H9 (cell line): ENCODE results near the gene CFP. TPM values are rescaled to one million over a fixed set of nuclear protein-coding genes. Genes with fewer than 3 reads are reported as not detected.
A peak's percentile ranks its signal among the peaks of the same experiment; 100 is the strongest.

Source experiments
- DNase-seq: peaks from one replicate; pipeline ENCODE4 v3.0.0-alpha.2; 2017
- H2AFZ ChIP-seq: one replicate; pipeline ENCODE4 v1.6.1; 2013; ENCODE audit warnings: mild to moderate bottlenecking, low read length, control low read depth, moderate library complexity
- H2AK5ac ChIP-seq: 2 replicates; pipeline ENCODE4 v1.6.1; 2013; ENCODE audit warnings: low read length, control low read depth, mixed read lengths; ENCODE audit not compliant: insufficient read length
- H2BK120ac ChIP-seq: one replicate; pipeline ENCODE4 v1.6.1; 2013; ENCODE audit warnings: low read depth, mild to moderate bottlenecking, low read length, control low read depth, inconsistent platforms; ENCODE audit not compliant: poor library complexity, severe bottlenecking
- H2BK12ac ChIP-seq: 2 replicates; pipeline ENCODE4 v1.6.1; 2013; ENCODE audit warnings: low read length, control low read depth, mixed read lengths, low read depth; ENCODE audit not compliant: insufficient read length
- H2BK15ac ChIP-seq: 2 replicates; pipeline ENCODE4 v1.6.1; 2013; ENCODE audit warnings: low read depth, low read length, control low read depth
- H2BK20ac ChIP-seq: one replicate; pipeline ENCODE4 v1.6.1; 2013; ENCODE audit warnings: low read depth, mild to moderate bottlenecking, low read length, control low read depth, inconsistent platforms; ENCODE audit not compliant: poor library complexity, severe bottlenecking
- H2BK5ac ChIP-seq: 2 replicates; pipeline ENCODE4 v1.6.1; 2013; ENCODE audit warnings: low read length, control low read depth, mixed read lengths; ENCODE audit not compliant: insufficient read length
- H3K14ac ChIP-seq: 2 replicates; pipeline ENCODE4 v1.6.1; 2013; ENCODE audit warnings: low read length, control low read depth; ENCODE audit not compliant: insufficient read depth
- H3K18ac ChIP-seq: 2 replicates; pipeline ENCODE4 v1.6.1; 2013; ENCODE audit warnings: low read depth, mild to moderate bottlenecking, mixed read lengths, low read length, control low read depth; ENCODE audit not compliant: insufficient read length
- H3K23ac ChIP-seq: 2 replicates; pipeline ENCODE4 v1.6.1; 2013; ENCODE audit warnings: low read length, control low read depth, mixed read lengths, low read depth; ENCODE audit not compliant: insufficient read length
- H3K23me2 ChIP-seq: 2 replicates; pipeline ENCODE4 v1.6.1; 2013; ENCODE audit warnings: low read depth, mild to moderate bottlenecking, mixed read lengths, low read length, control low read depth; ENCODE audit not compliant: insufficient read length, poor library complexity, severe bottlenecking
- H3K27ac ChIP-seq: 2 replicates; pipeline ENCODE4 v1.5.1; 2013; ENCODE audit warnings: low read length, control low read depth, mixed read lengths, low read depth; ENCODE audit not compliant: insufficient read length
- H3K27me3 ChIP-seq: 2 replicates; pipeline ENCODE4 v1.6.1; 2013; ENCODE audit warnings: low read length, control low read depth, inconsistent platforms; ENCODE audit not compliant: insufficient read depth
- H3K4ac ChIP-seq: 2 replicates; pipeline ENCODE4 v1.6.1; 2013; ENCODE audit warnings: low read depth, mild to moderate bottlenecking, control low read depth, inconsistent platforms, low read length, moderate library complexity
- H3K4me1 ChIP-seq: 2 replicates; pipeline ENCODE4 v1.6.1; 2013; ENCODE audit warnings: low read length, control low read depth, inconsistent platforms; ENCODE audit not compliant: insufficient read depth
- H3K4me2 ChIP-seq: 2 replicates; pipeline ENCODE4 v1.6.1; 2013; ENCODE audit warnings: low read length, control low read depth, mixed read lengths; ENCODE audit not compliant: insufficient read length, insufficient read depth
- H3K56ac ChIP-seq: 2 replicates; pipeline ENCODE4 v1.6.1; 2013; ENCODE audit warnings: low read depth, mild to moderate bottlenecking, mixed read lengths, low read length, control low read depth; ENCODE audit not compliant: insufficient read length
- H3K79me1 ChIP-seq: 2 replicates; pipeline ENCODE4 v1.6.1; 2013; ENCODE audit warnings: low read depth, mild to moderate bottlenecking, moderate library complexity, low read length, control low read depth, inconsistent platforms; ENCODE audit not compliant: insufficient read depth, poor library complexity, severe bottlenecking
- H3K79me2 ChIP-seq: 2 replicates; pipeline ENCODE4 v1.6.1; 2013; ENCODE audit warnings: low read length, control low read depth, inconsistent platforms; ENCODE audit not compliant: insufficient read depth
- H3K9ac ChIP-seq: 2 replicates; pipeline ENCODE4 v1.6.1; 2013; ENCODE audit warnings: low read length, control low read depth, mixed read lengths; ENCODE audit not compliant: insufficient read length; ENCODE audit errors: extremely low read depth
- H3K9me3 ChIP-seq: one replicate; pipeline ENCODE4 v1.6.1; 2013; ENCODE audit warnings: low read depth, low read length, inconsistent platforms; ENCODE audit not compliant: control insufficient read depth
- H3T11ph ChIP-seq: one replicate; pipeline ENCODE4 v1.6.1; 2013; ENCODE audit warnings: mild to moderate bottlenecking, low read length, control low read depth, inconsistent platforms
- H4K20me1 ChIP-seq: one replicate; pipeline ENCODE4 v1.6.1; 2013; ENCODE audit not compliant: control insufficient read depth, insufficient read length, insufficient read depth
- H4K5ac ChIP-seq: 2 replicates; pipeline ENCODE4 v1.6.1; 2013; ENCODE audit warnings: low read depth, mild to moderate bottlenecking, mixed read lengths, low read length, control low read depth; ENCODE audit not compliant: insufficient read length
- H4K8ac ChIP-seq: replicated peaks from 2 replicates; pipeline ENCODE4 v1.6.1; 2013; ENCODE audit warnings: low read length, control low read depth, mixed read lengths, low read depth; ENCODE audit not compliant: insufficient read length
- H4K91ac ChIP-seq: 2 replicates; pipeline ENCODE4 v1.6.1; 2013; ENCODE audit warnings: low read depth, mild to moderate bottlenecking, moderate library complexity, mixed read lengths, low read length, control low read depth; ENCODE audit not compliant: insufficient read length
- H3K27ac Mint-ChIP-seq, 3 experiments: 2 replicates in 2 of 3; 3 replicates in 1 of 3; pipeline ENCODE4 v1.8.0; 2020 to 2021; ENCODE audit warnings: mixed read lengths in 3 of 3, mild to moderate bottlenecking in 1 of 3, moderate library complexity in 1 of 3
- H3K27me3 Mint-ChIP-seq: 2 replicates; pipeline ENCODE4 v1.8.0; 2021; ENCODE audit warnings: low read depth, mild to moderate bottlenecking, moderate library complexity, mixed read lengths
- H3K36me3 Mint-ChIP-seq, 3 experiments: 2 replicates in 2 of 3; 3 replicates in 1 of 3; pipeline ENCODE4 v1.8.0; 2020 to 2021; ENCODE audit warnings: low read depth in 3 of 3, mixed read lengths in 3 of 3; ENCODE audit not compliant: insufficient read depth in 1 of 3
- H3K4me1 Mint-ChIP-seq, 2 experiments: 2 replicates each; pipeline ENCODE4 v1.8.0; 2020; ENCODE audit warnings: mixed read lengths in 2 of 2
- H3K4me3 Mint-ChIP-seq, 2 experiments: 2 replicates in 1 of 2; 3 replicates in 1 of 2; pipeline ENCODE4 v1.8.0; 2020 to 2021; ENCODE audit warnings: mild to moderate bottlenecking in 2 of 2, mixed read lengths in 2 of 2, moderate library complexity in 1 of 2
- H3K9me3 Mint-ChIP-seq, 2 experiments: 2 replicates in 1 of 2; 3 replicates in 1 of 2; pipeline ENCODE4 v1.8.0; 2020; ENCODE audit warnings: mild to moderate bottlenecking in 2 of 2, mixed read lengths in 2 of 2, moderate library complexity in 1 of 2
- CTCF ChIP-seq: fragments of 200-600 bp; sonication (generic); conservative IDR thresholded peaks from 3 replicates; pipeline ENCODE4 v1.8.0; 2021; ENCODE audit warnings: antibody characterized with exemption, mild to moderate bottlenecking
- WGBS: extraction: QIAGEN DNeasy Blood & Tissue Kit; methylation state at CpG from one replicate; pipeline ENCODE4 v1.1.7; 2013; ENCODE audit warnings: missing lambda C conversion rate, low lambda C conversion rate, mixed read lengths; ENCODE audit not compliant: insufficient read length; ENCODE audit errors: extremely low coverage; 5-methylcytosine and 5-hydroxymethylcytosine counted together
- total RNA-seq: library from RNA; stranded (reverse); gene quantifications from 2 replicates; pipeline ENCODE4 v1.2.1, GENCODE V29; 2021

The CFP gene
- total RNA-seq, 1 experiment from 2014 or later, result 2.3 TPM

- Histone ChIP-seq H3K27me3 (no peaks in the 10 kb centered on the region), H3K27ac (peak within 1 kb of the TSS; percentile 80), H3K79me2 (no peaks in the 10 kb centered on the region), H3K4me2 (peak within 1 kb of the TSS; percentile 46), H4K8ac (no peak within 1 kb of the TSS), H3K9me3 (peaks cover 5% of the 10 kb centered on the region), H3K14ac (peak within 1 kb of the TSS; percentile 98), H3K4ac (no peak within 1 kb of the TSS), H2BK120ac (no peak within 1 kb of the TSS), H2BK15ac (no peak within 1 kb of the TSS), H3K9ac (peak within 1 kb of the TSS; percentile 93), H2AFZ (no peak within 1 kb of the TSS), H3K23ac (no peak within 1 kb of the TSS), H4K20me1 (no peaks in the 10 kb centered on the region), H3K4me1 (no peaks in the 10 kb centered on the region), H2BK5ac (no peak within 1 kb of the TSS), H2BK20ac (no peak within 1 kb of the TSS), H2AK5ac (no peak within 1 kb of the TSS), H3K23me2 (no peaks in the 10 kb centered on the region), H4K91ac (no peak within 1 kb of the TSS), H3K18ac (peak within 1 kb of the TSS; percentile 97), H3T11ph (no peak within 1 kb of the TSS), H3K79me1 (no peaks in the 10 kb centered on the region), H4K5ac (no peak within 1 kb of the TSS), H3K56ac (no peak within 1 kb of the TSS), H2BK12ac (no peak within 1 kb of the TSS)
- H3K27me3 Mint-ChIP-seq, result peaks cover 9% of the 10 kb centered on the region
- DNase-seq, result peak; percentile 96
- TF ChIP-seq CTCF, result no peak
- H3K4me3 Mint-ChIP-seq, result peak within 1 kb of the TSS; percentile 87 to 89
- H3K27ac Mint-ChIP-seq, result peak within 1 kb of the TSS; percentile 98 to 100 (median 99)
- H3K4me1 Mint-ChIP-seq, result peaks cover 0 to 3% of the 10 kb centered on the region in 2 experiments; a peak in 1 of 4 replicates
- H3K36me3 Mint-ChIP-seq, result peaks cover 17 to 34% (median 28%) of the 10 kb centered on the region in 3 experiments
- peaks cover 77% of the 10 kb centered on the region in 2 experiments for H3K9me3 Mint-ChIP-seq
- WGBS, result no CpG with 5 or more reads among the region's 54 CpGs
These were observed 29.1 kb upstream of the CFP start, which contains the start of gene UXT for GRCh38 chrX:47658684-47659420. TSS of gene UXT (minus strand) at chrX:47659180. CDS start at chrX:47658927, 253 bp downstream.
